Measurements from ENCODE around the gene SPPL3.

DNA sequence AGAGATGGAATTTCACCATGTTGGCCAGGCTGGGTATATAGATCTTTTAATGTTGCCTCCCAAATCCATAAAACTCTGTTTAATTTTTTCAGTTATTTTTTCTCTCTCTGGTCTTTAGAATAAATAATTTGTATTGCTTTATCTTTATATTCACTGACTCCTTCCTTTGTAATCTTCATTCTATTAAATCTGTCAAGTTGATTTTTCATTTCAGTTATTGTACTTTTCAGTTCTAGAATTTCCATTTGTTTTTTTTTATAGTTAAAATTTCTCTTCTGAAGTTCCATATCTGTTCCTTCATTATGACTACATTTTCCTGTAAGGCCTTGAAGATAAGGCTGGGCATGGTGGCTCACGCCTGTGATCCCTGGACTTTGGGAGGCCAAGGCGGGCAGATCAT, 13.6 kb upstream of the SPPL3 start:
- no peak for TF ChIP-seq ZFP30 (CRISPR knock-in tag; IDR thresholded peaks at IDR 0.05)
- TF ChIP-seq ZFP3 (CRISPR knock-in tag; IDR thresholded peaks at IDR 0.05): no peak
- TF ChIP-seq, protein P1, sequence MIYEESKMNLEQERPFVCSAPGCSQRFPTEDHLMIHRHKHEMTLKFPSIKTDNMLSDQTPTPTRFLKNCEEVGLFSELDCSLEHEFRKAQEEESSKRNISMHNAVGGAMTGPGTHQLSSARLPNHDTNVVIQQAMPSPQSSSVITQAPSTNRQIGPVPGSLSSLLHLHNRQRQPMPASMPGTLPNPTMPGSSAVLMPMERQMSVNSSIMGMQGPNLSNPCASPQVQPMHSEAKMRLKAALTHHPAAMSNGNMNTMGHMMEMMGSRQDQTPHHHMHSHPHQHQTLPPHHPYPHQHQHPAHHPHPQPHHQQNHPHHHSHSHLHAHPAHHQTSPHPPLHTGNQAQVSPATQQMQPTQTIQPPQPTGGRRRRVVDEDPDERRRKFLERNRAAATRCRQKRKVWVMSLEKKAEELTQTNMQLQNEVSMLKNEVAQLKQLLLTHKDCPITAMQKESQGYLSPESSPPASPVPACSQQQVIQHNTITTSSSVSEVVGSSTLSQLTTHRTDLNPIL (CRISPR knock-in tag; IDR thresholded peaks at IDR 0.05; ENCODE audit: low read depth): no peak
- TF ChIP-seq, protein P2, sequence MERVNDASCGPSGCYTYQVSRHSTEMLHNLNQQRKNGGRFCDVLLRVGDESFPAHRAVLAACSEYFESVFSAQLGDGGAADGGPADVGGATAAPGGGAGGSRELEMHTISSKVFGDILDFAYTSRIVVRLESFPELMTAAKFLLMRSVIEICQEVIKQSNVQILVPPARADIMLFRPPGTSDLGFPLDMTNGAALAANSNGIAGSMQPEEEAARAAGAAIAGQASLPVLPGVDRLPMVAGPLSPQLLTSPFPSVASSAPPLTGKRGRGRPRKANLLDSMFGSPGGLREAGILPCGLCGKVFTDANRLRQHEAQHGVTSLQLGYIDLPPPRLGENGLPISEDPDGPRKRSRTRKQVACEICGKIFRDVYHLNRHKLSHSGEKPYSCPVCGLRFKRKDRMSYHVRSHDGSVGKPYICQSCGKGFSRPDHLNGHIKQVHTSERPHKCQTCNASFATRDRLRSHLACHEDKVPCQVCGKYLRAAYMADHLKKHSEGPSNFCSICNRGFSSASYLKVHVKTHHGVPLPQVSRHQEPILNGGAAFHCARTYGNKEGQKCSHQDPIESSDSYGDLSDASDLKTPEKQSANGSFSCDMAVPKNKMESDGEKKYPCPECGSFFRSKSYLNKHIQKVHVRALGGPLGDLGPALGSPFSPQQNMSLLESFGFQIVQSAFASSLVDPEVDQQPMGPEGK (CRISPR knock-in tag; IDR thresholded peaks at IDR 0.05; ENCODE audit: borderline replicate concordance): no peak
- TF ChIP-seq BACH2 (CRISPR knock-in tag; IDR thresholded peaks at IDR 0.05; ENCODE audit: borderline replicate concordance): no peak
- no peak for TF ChIP-seq ZC3H10 (CRISPR knock-in tag; IDR thresholded peaks at IDR 0.05)
- no peak for TF ChIP-seq OSR1 (CRISPR knock-in tag; IDR thresholded peaks at IDR 0.05)
- TF ChIP-seq ZNF8 (CRISPR knock-in tag; IDR thresholded peaks at IDR 0.05): no peak
- TF ChIP-seq RARB (CRISPR knock-in tag; IDR thresholded peaks at IDR 0.05): no peak
- no peak for TF ChIP-seq ZNF565 (CRISPR knock-in tag; conservative IDR thresholded peaks at IDR 0.05; ENCODE audit: low read depth)

All from SK-N-SH treated with all-trans-retinoic acid at 6 μM for 48 hours (cell line).